ENCODE results near the gene LCMT2. TPM values are rescaled to one million over a fixed set of nuclear protein-coding genes. Genes with fewer than 3 reads are reported as not detected.

Gene LCMT2
- total and polyA plus RNA-seq, 10 of the 15 experiments (the other 5 are each of a cell fraction or from before 2014, with no cell fraction given), result 2.1 to 17.2 (median 14.9) TPM

DNA sequence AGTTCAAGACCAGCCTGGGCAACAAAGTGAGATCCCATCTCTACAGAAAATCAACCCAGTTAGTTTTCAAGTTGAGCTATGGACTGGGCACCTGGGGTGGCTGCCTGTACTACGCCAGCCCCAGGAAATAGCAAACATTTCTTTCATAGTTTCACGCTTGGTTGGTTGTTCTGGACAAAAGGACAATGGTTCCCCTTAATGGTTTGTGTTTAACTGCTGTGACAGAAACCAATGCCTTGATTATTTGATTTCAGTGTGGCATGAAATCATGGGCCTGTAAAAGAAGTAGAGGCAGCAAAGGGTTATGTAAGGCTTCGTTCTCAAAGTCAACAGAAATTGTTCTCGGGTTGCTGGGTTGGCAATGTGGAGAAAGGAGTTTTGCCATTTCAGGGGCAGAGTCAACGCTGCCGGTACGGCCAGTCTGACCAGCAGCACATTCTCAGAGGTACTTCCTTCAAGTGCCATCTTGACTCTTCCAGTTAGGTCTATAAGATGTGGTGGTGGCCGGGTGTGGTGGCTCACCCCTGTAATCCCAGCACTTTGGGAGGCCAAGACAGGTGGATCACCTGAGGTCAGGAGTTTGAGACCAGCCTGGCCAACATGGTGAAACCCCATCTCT, 12.7 kb downstream of the LCMT2 start:
- WGBS (ENCODE audit: insufficient coverage, insufficient replicate concordance, low lambda C conversion rate, missing lambda C conversion rate), result 64% methylated on average over 8 of the region's 8 CpGs
- ATAC-seq (no peak), FAIRE-seq (no peak), DNase-seq (ENCODE audit: low read depth, low spot score) (no peak)
- ChIA-PET SMC1A (ENCODE audit: uncharacterized antibody, unreplicated experiment) (no interaction called here), CTCF (interaction anchor here (0.9 kb wide), 1 partner anchor 113 kb away, joined by 3 read pairs; no protein-coding TSS in a partner anchor), POLR2A (no interaction called here), RAD21 (ENCODE audit: unreplicated experiment) (interaction anchor here (0.6 kb wide), 1 partner anchor 113 kb away, joined by 3 read pairs; no protein-coding TSS in a partner anchor)
- no peak overlapping the region for H3K4me3 ChIP-seq
- H3K27me3 ChIP-seq (replicated peaks in 1 of 2; ENCODE audit: control insufficient read depth in 2 of 2, insufficient read depth in 2 of 2, low read length in 1 of 2), result no peaks in the 10 kb centered on the region
- in situ Hi-C loops (cut with MboI), result no loop called here
- no peaks in the 10 kb centered on the region for H3K9me3 ChIP-seq (replicated peaks; ENCODE audit: control insufficient read depth, insufficient read depth, low read length)
- no peak overlapping the region for H3K27ac ChIP-seq (ENCODE audit: control insufficient read depth, insufficient read depth)
- no peaks in the 10 kb centered on the region for H3K79me2 ChIP-seq (ENCODE audit: control insufficient read depth, insufficient read depth, low read length)
- no peak overlapping the region for H3K4me2 ChIP-seq (ENCODE audit: control insufficient read depth, insufficient read depth)
- intact Hi-C loops (cut with micrococcal nuclease; ENCODE audit: unreplicated experiment), result no loop called here
- no TSS peak for BruUV-seq (replicated peaks)
- no peak overlapping the region for H2AFZ ChIP-seq (ENCODE audit: control insufficient read depth, low read depth, low read length)
- no peaks in the 10 kb centered on the region for H4K20me1 ChIP-seq (ENCODE audit: control insufficient read depth, insufficient read depth)
- TF ChIP-seq ATF3 (IDR thresholded peaks at IDR 0.05; ENCODE audit: borderline replicate concordance, extremely low read depth, low read depth, low read length), result no peak
- no peaks in the 10 kb centered on the region for H3K36me3 ChIP-seq (ENCODE audit: control insufficient read depth in 2 of 2, insufficient read depth in 2 of 2, low read length in 1 of 2)
- no peak overlapping the region for H3K9ac ChIP-seq (ENCODE audit: control insufficient read depth, insufficient read depth, low read length)
- no peaks in the 10 kb centered on the region for H3K4me1 ChIP-seq (ENCODE audit: control insufficient read depth, insufficient read depth, low read length)

DNA sequence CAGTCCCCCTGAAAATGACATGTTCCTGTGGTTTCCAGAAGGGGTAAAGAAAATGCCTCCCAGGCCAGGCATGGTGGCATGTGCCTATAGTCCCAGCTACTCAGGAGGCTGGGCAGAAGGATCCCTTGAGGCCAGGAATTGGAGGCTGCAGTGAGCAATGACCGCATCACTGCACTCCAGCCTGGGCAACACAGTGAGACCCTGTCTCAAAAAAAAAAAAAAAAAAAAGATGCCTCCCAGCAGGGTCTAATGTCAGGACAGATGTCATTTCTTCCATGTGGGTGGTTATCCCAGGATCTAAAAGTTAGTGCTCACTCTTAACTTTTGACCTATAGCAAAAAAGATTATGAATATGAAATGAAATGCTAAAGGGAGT, 13.4 kb downstream of the LCMT2 start:
- RAD21 ChIA-PET (ENCODE audit: unreplicated experiment), result no interaction called here
- Histone ChIP-seq H3K79me2 (ENCODE audit: control insufficient read depth, insufficient read depth, low read length) (no peaks in the 10 kb centered on the region), H3K4me1 (ENCODE audit: control insufficient read depth, insufficient read depth, low read length) (no peaks in the 10 kb centered on the region), H3K4me3 (no peak overlapping the region), H3K27me3 (replicated peaks in 1 of 2; ENCODE audit: control insufficient read depth in 2 of 2, insufficient read depth in 2 of 2, low read length in 1 of 2) (no peaks in the 10 kb centered on the region), H3K9ac (ENCODE audit: control insufficient read depth, insufficient read depth, low read length) (no peak overlapping the region), H2AFZ (ENCODE audit: control insufficient read depth, low read depth, low read length) (no peak overlapping the region), H3K36me3 (ENCODE audit: control insufficient read depth in 2 of 2, insufficient read depth in 2 of 2, low read length in 1 of 2) (no peaks in the 10 kb centered on the region), H4K20me1 (ENCODE audit: control insufficient read depth, insufficient read depth) (no peaks in the 10 kb centered on the region), H3K4me2 (ENCODE audit: control insufficient read depth, insufficient read depth) (no peak overlapping the region), H3K9me3 (replicated peaks; ENCODE audit: control insufficient read depth, insufficient read depth, low read length) (no peaks in the 10 kb centered on the region), H3K27ac (ENCODE audit: control insufficient read depth, insufficient read depth) (no peak overlapping the region)
- intact Hi-C loops (cut with micrococcal nuclease; ENCODE audit: unreplicated experiment), result no loop called here
- DNase-seq (ENCODE audit: low read depth, low spot score) (no peak), ATAC-seq (no peak), FAIRE-seq (no peak)
- CTCF ChIA-PET, result no interaction called here
- no CpG with 5 or more reads among the region's 1 CpG for WGBS (ENCODE audit: insufficient coverage, insufficient replicate concordance, low lambda C conversion rate, missing lambda C conversion rate)
- no TSS peak for BruUV-seq (replicated peaks)
- POLR2A ChIA-PET, result interaction anchor here (1.4 kb wide), 1 partner anchor 10 kb away, joined by 3 read pairs; no protein-coding TSS in a partner anchor
- SMC1A ChIA-PET (ENCODE audit: uncharacterized antibody, unreplicated experiment), result no interaction called here
- in situ Hi-C loops (cut with MboI), result no loop called here
- TF ChIP-seq NKRF (conservative IDR thresholded peaks at IDR 0.05) (no peak), RELB (IDR thresholded peaks at IDR 0.05; ENCODE audit: low read depth) (no peak), LARP7 (IDR thresholded peaks at IDR 0.05) (no peak), MYB (IDR thresholded peaks at IDR 0.05; ENCODE audit: borderline replicate concordance, low read depth, low read length) (no peak), ZNF384 (IDR thresholded peaks at IDR 0.05; ENCODE audit: borderline replicate concordance, low read depth, low read length) (no peak), ZNF622 (IDR thresholded peaks at IDR 0.05) (no peak), CBX5 (IDR thresholded peaks at IDR 0.05; ENCODE audit: low read depth) (no peak), ZSCAN29 (IDR thresholded peaks at IDR 0.05) (no peak), PAX8 (IDR thresholded peaks at IDR 0.05) (no peak), TARDBP (IDR thresholded peaks at IDR 0.05; ENCODE audit: borderline replicate concordance) (no peak), SUPT20H (IDR thresholded peaks at IDR 0.05; ENCODE audit: borderline replicate concordance, control insufficient read depth, low read depth, low read length) (no peak)
- TF ChIP-seq, protein P1, sequence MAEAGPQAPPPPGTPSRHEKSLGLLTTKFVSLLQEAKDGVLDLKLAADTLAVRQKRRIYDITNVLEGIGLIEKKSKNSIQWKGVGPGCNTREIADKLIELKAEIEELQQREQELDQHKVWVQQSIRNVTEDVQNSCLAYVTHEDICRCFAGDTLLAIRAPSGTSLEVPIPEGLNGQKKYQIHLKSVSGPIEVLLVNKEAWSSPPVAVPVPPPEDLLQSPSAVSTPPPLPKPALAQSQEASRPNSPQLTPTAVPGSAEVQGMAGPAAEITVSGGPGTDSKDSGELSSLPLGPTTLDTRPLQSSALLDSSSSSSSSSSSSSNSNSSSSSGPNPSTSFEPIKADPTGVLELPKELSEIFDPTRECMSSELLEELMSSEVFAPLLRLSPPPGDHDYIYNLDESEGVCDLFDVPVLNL (IDR thresholded peaks at IDR 0.05; ENCODE audit: low read depth, low read length), result no peak

All from GM12878 (cell line).